ENCODE measurements around the gene OSCAR.

Gene OSCAR

DNA sequence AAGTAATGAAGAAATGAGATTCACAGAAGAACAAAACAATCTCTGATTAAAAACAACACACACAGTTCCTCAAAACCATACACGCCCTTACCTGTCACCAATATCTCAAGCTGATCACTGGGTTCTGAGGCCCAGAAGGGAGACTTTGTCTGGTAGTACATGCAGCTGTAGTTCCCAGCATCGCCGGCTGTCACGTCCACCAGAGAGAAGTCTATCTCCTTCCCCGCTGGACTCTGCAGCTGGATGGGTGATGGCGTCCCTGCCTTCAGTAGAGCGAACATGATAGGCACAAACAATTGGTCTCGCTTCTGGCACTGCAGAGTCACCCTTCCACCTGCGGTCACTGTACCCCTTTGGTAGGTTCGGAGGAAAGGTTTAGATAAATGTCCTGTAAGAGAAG, 26.8 kb downstream of the OSCAR start:
- Mint-ChIP-seq H3K4me3 (no peak overlapping the region), H3K9me3 (no peaks in the 10 kb centered on the region), H3K27ac (no peak overlapping the region), H3K36me3 (no peaks in the 10 kb centered on the region), H3K4me1 (no peaks in the 10 kb centered on the region)
- no peak for ATAC-seq
- no peak for DNase-seq (ENCODE audit: low spot score in 2 of 2)

DNA sequence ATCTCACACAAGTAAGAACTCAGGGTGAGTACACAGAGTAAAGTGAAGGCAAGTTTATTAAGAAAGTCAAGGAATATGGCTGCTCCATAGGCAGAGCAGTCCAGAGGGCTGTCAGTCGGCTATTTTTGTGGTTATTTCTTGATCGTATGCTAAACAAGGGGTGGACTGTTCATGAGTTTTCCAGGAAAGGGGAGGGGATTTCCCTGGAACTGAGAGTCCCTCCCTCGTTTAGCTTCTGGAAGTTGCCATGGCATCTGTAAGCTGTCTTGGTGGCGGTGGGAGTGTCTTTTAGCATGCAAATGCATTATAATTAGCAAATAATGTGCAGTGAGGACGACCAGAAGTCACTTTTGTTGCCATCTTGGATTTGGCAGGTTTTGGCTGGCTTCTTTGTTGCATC, 31.1 kb downstream of the OSCAR start:
- no peaks in the 10 kb centered on the region for H3K9me3 Mint-ChIP-seq
- no peak overlapping the region for H3K4me3 Mint-ChIP-seq
- DNase-seq (ENCODE audit: low spot score in 2 of 2) (no peak), ATAC-seq (no peak)
- no peaks in the 10 kb centered on the region for H3K4me1 Mint-ChIP-seq
- H3K27ac Mint-ChIP-seq = no peak overlapping the region
- no peaks in the 10 kb centered on the region for H3K36me3 Mint-ChIP-seq

DNA sequence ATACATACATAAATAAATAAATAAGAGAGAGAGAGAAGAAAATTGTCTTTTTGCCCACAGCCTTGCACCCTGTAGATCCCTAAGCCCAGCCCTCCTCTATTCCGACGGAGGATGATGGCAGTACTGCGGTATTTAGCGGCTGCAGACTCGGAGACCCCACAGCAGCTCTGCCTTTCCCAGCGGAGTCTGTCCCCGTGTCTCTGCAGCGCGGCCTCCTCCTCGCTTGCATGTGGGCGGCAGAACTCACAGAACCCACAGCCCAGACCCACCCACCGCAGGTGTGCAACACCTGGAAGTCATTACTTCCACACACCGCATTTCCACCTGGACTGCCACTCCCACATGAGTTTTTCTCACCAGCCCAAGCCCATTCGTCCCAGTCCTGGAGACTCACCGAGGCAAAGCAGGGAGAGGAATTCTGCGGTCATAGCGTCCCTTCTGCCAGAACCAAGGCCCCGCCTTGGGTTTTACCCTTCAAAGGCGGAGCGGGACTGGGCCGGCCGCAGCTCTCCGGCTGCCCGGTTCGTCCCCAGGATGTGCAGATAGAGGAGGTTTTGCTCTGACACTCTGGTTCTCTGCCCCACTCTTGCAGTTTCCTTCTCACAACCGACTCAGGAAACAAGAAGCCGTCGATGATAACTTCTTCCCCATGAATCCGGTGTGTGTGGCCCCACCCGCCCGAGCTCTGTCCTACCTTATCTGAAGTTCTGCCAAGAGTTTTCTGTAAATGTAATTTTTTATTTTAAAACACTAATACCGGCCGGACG, 37.1 kb downstream of the OSCAR start, which contains the start of gene VSTM1:
VSTM1 (minus strand) TSS at position 548 of the 767 bp plus-strand sequence; CDS start at position 428, 120 bp downstream.
- Mint-ChIP-seq H3K4me3 (no peak within 1 kb of the TSS), H3K9me3 (no peaks in the 10 kb centered on the region), H3K4me1 (no peaks in the 10 kb centered on the region), H3K27ac (no peak within 1 kb of the TSS), H3K36me3 (no peaks in the 10 kb centered on the region)
- no peak for ATAC-seq
- no peak for DNase-seq (ENCODE audit: low spot score in 2 of 2)

DNA sequence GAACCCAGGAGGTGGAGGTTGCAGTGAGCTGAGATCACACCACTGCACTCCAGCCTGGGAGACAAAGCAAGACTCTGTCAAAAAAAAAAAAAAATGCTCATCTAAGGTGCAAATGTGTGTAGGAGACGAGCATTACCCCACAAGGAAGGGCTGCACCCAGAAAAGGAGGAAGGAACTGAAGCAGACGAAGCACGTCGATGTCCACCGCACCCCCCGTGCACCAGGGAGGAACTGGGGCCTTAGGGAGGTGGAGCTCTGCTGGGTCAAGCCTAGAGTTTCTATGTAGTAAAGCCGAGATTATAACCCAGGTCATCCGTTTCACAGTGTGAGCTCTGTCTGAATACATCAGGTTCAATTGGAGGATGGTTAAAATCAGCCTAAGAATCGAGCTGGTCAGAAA, 38.0 kb downstream of the OSCAR start:
- Mint-ChIP-seq H3K4me1 (no peaks in the 10 kb centered on the region), H3K4me3 (no peak overlapping the region), H3K9me3 (no peaks in the 10 kb centered on the region), H3K27ac (no peak overlapping the region), H3K36me3 (no peaks in the 10 kb centered on the region)
- DNase-seq (ENCODE audit: low spot score in 2 of 2) (no peak), ATAC-seq (no peak)

DNA sequence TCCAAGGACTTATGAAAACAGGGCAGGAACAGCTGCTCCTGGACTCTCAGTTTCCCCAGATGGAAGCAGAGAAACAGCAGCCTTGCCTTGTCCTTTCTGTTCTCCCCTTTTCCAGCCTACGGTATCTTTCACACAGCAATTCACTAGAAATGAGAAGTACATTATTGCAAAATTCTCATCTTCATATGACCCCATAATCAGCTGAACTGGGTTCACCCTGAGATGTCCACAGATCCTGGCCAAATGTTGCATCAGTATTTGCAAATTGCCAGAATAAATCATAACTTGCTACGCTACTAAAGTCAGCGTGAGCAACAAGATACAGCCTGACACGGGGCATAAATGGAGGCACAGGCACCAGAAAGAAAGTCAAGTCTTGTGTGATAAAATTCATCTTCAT, 53.0 kb downstream of the OSCAR start:
- H3K9me3 Mint-ChIP-seq = no peaks in the 10 kb centered on the region
- DNase-seq (ENCODE audit: low spot score in 2 of 2) = no peak
- no peak overlapping the region for H3K4me3 Mint-ChIP-seq
- no peaks in the 10 kb centered on the region for H3K4me1 Mint-ChIP-seq
- no peak for ATAC-seq
- H3K27ac Mint-ChIP-seq = no peak overlapping the region
- H3K36me3 Mint-ChIP-seq = no peaks in the 10 kb centered on the region

DNA sequence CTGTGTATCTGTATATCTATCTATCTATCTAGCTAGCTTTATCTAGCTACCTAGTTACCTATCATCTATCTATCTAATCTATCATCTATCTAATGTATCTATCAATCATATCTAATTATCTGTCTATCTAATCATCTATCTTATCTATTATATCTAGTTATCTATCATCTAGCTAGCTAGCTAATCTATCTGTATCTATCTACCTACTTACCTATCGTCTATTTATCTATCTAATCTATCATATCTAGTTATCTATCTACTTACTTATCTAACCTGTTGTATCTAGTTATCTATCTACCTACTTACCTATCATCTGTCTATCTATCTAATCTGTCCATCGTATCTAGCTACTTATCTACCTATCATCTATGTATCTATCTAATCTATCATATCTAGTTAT, 54.8 kb downstream of the OSCAR start:
- Mint-ChIP-seq H3K36me3 (no peaks in the 10 kb centered on the region), H3K4me3 (no peak overlapping the region), H3K27ac (no peak overlapping the region), H3K9me3 (no peaks in the 10 kb centered on the region), H3K4me1 (no peaks in the 10 kb centered on the region)
- ATAC-seq (no peak), DNase-seq (ENCODE audit: low spot score in 2 of 2) (no peak)

Data from stimulated activated effector memory CD8-positive, alpha-beta T cell treated with anti-CD3 and anti-CD28 coated beads, Interleukin-12 subunit alpha, Interleukin-12 subunit beta, amount 100 ng/mL, for 72 hours (primary cell).